OCI-LY3 (cell line): ENCODE results near the gene TRAM1L1.

Experiments
- CTCF ChIP-seq: fragments of 200-600, 300-600 bp; sonication (generic); IDR thresholded peaks from 2 replicates; pipeline ENCODE4 v1.5.1; 2014; ENCODE audit warnings: antibody characterized with exemption, low read length, low read depth
- EZH2phosphoT487 ChIP-seq: fragments of 200-600 bp; shearing (Covaris generic); IDR thresholded peaks from 2 replicates; pipeline ENCODE4 v1.6.1; 2018; ENCODE audit warnings: antibody characterized with exemption, mixed run types, low read depth

GRCh38 chr4:117096886-117097285 is 11.5 kb upstream of the TRAM1L1 start:
- TF ChIP-seq CTCF (no peak), EZH2phosphoT487 (no peak)
